NCI-H446 (cell line): ENCODE measurements around the gene IL17D.
"Not testable (repeated sequence)": the region's sequence is repeated elsewhere in the genome, so short reads cannot be mapped to it uniquely, and the experiment has no call there.

Source experiments
- DNase-seq, 2 experiments: peaks; one replicate each; lab custom pipeline; 2025; lab: John Stamatoyannopoulos, UW

Gene IL17D

DNA sequence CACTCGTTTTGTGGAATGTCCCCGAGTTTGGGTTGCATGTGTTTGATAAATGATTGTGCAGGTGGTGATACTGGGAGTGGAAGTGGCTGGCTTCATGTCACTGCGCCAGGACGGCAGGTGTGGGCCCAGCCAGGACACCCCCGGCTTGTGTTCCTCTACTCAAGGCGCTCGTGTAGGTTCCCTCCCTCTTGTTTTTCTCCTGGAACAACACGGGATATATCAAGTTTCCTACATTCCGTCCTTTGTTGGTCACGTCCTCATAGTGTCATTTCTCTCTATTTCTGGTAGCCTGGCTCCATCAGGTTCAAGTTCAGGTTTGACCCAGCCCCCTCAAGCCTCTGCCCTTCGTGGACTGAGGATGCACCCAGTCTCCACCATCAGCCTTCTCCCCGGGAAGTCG lies 16.3 kb downstream of the IL17D start:
- DNase-seq, result no peak

DNA sequence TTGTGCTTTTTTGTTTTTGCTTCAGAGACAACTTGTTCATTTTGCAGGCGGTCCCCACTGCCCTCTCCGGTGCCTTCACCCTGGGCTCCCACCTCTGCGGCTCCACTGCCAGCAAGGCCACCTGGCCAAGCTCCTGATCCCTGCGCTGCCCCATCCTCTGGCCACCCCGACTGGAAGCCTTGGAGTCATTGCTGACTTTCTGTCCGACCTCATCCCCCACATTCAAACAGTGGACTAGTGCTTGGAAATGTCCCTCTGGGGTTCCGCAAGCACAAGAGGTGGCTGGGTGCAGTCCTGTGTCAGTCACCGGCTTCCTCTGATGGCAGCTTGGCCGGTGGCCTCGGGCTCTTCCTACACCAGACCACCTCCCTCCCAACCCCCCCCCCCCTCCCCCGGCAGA lies 17.0 kb downstream of the IL17D start:
- DNase-seq, result no peak

DNA sequence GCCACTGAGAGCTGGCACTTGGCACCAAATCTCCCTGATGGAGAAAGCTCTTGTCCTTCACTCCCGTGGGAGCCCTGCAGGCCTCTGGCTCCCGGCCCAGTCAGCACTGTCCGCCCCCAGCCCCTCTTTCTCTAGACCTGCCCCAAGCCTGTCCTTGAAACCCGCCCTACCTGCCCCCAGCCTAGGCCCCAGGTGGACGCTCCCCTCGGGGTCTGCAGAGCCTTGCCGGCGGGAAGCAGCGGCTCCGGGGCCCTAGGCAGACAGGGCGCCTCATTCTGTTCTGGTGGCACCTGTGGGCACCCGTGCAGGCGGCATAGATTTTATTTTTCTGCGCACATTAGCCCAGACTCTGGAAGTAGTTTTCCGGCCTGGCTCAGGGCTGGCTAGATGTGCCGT lies 17.6 kb downstream of the IL17D start:
- DNase-seq, result no peak

DNA sequence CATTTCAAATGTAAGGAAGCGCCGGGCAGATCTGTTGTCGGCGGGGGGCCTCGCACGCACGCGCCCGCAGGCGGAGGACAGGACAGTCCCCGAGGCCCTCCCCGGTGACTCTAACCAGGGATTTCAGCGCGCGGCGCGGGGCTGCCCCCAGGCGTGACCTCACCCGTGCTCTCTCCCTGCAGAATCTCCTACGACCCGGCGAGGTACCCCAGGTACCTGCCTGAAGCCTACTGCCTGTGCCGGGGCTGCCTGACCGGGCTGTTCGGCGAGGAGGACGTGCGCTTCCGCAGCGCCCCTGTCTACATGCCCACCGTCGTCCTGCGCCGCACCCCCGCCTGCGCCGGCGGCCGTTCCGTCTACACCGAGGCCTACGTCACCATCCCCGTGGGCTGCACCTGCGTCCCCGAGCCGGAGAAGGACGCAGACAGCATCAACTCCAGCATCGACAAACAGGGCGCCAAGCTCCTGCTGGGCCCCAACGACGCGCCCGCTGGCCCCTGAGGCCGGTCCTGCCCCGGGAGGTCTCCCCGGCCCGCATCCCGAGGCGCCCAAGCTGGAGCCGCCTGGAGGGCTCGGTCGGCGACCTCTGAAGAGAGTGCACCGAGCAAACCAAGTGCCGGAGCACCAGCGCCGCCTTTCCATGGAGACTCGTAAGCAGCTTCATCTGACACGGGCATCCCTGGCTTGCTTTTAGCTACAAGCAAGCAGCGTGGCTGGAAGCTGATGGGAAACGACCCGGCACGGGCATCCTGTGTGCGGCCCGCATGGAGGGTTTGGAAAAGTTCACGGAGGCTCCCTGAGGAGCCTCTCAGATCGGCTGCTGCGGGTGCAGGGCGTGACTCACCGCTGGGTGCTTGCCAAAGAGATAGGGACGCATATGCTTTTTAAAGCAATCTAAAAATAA lies 18.2 kb downstream of the IL17D start:
- DNase-seq, result no peak

DNA sequence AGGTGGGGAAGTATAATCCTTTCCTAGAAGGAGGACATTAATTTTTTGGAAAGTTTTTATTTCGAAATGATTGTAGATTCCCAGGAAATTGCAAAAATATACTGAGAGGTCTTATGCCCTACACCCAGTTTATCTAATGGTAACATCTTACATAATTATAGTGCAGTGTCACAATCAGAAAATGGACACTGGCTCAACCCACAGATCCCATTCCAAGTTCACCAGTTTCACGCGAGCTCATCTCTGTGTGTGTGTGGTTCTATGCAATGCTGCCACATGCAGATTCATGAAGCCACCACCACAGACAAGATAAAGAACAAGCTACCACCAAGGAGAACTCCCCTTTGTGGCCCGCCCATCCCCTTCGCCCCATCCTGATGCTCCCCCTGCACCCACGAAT lies 24.4 kb downstream of the IL17D start:
- no peak for DNase-seq

DNA sequence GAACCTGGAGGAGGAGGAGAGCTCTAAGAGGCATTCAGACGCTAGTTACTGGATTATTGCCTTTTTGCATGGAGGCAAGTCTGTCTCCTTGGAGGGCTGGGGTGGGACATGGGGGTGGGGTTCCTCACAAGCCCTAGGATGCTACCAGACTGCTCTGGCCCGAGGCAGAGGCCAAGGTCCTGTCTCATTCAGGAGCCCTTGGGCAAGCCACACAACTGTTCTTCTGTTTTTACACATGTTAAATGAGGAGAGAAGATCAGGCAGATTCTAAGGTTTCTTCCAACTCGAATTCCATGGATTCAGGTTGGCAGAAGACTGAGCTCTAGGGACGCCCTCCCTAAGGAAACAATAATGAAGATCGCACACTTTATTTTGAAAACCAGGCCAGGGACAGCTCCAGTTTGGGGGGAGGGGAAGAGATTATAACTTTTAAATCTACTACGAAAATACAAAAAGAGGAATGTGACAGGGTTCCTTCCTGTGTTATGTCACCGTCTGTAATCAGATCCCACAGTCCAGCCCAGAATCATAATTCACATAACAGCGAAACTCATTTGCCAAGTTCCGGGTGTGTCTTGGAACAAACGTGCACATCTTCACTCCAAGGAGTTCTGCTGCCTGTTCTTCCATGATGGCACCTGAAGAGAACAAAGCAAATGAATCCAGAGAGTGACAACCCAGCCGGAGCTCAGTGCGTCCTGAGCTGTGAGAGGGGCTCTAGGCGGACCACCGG lies 25.2 kb downstream of the IL17D start:
- DNase-seq, result no peak

DNA sequence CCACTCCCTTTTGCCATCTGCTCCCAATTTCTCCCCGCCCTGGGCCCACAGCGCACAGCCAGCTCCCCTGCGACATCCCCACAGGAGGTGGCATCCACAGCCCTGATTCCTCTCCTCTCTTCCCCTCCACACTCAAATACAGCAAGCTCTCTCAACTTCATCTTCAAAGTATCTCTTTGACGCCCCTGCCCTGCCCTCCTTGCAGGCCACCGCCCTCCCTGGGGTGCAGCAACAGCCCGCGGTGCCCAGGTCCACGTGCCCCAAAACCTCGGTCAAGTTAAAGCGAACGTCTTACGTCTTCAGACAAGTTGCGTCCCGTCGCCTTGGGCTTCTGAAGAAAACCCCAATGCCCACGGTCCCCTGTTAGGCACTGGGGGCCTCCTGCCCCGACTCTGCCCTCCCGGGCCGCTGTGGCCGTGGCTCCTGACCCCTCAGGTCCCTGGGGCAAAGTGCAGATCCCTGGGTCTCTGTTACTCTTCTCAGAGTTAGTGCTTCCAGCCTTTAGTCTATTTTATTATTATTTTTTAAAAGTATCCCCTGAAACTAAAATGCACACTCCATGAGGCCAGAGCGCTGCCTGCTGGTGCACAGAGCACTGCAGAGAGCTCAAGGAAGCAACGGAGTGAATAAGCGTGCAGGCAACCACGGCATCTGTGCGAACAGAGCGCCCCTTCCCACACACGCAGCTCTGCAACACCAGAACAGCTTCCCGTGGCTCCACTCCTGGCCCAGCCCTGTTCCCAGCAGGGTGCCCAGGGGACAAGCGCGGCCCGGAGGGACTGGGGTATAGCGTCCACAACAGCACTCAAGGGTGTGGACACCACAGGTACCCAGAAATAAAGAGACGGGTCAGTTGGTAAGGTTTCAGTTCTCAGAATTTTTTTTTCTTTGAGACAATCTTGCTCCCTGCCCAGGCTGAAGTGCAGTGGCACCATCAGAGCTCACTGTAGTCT lies 26.4 kb downstream of the IL17D start:
- no peak for DNase-seq

DNA sequence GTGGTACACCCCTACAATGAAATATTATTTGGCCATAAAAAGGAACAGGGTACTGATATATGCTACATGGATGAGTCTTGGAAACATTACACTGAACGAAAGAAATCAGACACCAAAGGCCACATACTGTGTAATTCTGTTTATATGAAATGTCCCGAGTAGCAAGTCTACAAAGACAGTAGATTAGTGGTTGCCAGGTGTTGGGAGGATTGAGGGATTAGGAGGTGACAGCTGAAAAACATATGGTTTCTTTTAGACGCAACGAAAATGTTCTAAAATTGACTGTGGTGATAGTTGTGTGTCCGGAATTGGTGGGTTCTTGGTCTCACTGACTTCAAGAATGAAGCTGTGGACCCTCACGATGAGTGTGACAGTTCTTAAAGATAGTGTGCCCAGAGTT lies 35.1 kb downstream of the IL17D start:
- DNase-seq, result no peak

DNA sequence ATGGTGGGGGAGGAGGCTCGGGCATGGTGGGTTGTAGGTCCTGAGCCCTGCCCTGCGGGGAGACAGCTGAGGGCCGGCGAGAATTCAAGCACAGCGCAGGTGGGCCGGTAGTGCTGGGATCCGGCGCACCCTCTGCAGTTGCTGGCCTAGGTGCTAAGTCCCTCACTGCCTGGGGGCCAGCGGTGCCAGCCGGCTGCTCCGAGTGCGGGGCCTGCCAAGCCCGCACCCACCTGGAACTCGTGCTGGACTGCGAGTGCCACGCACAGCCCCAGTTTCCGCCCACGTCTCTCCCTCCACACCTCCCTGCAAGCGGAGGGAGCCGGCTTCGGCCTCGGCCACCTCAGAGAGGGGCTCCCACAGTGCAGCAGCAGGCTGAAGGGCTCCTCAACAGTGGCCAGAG lies 36.5 kb downstream of the IL17D start:
- no peak for DNase-seq

DNA sequence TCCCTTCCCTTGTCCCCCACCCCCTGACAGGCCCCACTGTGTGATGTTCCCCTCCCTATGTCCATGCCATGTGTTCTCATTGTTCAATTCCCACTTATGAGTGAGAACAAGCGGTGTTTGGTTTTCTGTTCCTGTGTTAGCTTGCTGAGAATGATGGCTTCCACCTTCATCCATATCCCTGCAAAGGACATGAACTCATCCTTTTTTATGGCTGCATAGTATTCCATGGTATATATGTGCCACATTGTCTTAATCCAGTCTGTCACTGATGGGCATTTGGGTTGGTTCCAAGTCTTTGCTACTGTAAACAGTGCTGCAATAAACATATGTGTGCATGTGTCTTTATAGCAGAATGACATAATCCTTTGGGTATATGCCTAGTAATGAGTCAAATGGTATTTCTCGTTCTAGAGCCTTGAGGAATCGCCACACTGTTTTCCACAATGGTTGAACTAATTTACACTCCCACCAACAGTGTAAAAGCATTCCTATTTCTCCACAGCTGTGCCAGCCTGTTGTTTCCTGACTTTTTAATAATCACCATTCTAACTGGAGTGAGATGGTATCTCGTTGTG lies 40.4 kb downstream of the IL17D start:
- not testable (repeated sequence) for DNase-seq

DNA sequence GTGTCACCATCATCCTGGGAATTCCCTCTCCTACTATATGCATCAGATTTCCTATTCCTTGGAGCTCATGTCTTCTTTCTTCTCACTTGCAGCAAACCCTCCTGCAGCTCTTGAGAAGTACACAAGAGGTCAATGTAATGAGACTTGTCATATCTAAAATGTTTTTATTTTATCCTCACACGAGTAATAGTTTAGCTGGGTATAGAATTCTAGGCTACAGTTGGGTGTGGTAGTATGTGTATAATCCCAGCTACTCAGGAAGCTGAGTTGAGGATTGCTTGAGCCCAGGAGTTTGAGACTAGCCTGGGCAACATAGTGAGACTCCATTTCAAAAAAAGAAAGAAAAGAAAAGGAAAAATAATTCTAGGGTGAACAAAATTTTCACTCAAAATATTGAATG lies 45.9 kb downstream of the IL17D start:
- DNase-seq, result no peak

DNA sequence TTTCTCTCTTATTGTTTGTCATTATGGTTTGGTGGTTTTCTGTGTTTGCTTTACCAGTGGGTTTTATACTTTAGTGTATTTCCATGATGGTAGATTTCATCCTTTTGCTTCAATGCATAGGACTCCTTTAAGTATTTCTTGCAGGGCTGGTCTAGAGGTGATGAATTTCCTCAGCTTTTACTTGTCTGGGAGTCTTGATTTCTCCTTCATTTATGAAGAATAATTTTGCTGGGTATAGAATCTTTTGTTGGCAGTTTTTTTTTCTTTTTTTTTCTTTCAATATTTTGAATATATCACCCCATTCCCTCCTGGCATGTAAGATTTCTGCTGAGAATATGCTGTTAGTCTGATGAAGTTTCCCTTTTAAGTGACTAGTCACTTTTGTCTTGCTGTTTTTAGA lies 50.5 kb downstream of the IL17D start:
- no peak for DNase-seq

DNA sequence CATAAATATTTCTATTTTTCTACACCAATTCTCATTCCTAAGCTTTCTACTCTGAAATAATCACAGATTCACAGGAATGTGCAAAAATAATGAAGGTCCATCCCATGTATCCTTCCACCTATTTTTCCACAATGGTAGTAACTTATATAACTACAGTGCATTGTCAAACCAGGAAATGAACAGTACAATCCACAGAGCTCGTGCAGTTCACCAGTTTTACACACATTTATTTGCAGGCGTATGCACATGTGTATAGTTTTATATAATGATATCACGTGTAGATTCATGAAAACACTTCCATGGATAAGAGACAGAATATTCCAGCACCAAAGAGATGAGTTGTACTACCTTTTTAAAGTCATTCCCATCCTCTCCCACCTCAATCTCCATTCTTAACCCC lies 57.4 kb downstream of the IL17D start:
- DNase-seq, result no peak

DNA sequence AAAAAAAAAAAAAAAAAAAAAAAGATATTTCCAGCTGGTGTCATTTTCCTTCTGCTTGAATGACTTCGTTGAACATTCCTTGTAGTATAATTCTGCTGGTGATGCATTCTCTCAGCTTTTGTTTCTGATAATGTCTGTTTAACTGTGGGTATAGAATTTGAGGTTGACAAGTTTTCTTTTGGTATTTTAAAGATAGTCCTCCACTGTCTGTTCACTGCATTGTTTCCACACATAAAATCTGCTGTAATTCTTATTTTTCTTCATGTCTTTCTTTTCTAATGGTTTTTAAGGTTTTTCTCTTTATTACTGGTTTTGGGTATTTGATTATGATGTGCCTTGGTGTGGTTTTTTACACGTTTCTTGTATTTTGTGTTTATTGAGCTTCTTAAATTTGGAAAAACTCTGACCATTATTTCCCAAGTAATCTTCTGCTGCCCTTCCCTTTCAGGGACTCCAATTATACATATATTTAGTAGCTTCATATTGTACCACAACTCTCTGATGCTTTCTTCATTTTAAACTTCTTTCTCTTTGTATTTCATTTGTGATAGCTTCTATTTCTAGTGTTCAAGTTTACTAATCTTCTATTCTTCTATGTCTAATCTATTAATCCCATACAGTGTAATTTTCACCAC lies 63.9 kb downstream of the IL17D start:
- DNase-seq, result no peak

DNA sequence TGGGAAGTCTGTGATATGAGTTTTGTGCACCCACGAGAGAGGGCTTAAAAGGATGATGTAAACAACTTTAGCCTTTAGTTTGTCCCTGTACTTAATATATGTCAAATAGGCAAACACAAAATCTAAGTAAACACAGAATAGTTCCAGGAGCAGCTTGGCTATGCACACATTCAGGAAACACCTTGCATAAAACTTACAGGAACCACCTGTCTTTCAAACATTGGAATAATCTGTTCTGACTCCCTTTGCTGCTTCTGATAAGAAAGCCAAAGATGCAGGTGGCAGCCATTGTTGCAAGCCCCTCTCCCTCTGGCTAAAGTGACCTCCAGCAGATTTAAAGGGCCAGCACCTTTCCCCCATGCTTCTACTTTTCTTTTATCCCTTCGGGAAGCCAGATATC lies 65.6 kb downstream of the IL17D start:
- DNase-seq, result no peak

DNA sequence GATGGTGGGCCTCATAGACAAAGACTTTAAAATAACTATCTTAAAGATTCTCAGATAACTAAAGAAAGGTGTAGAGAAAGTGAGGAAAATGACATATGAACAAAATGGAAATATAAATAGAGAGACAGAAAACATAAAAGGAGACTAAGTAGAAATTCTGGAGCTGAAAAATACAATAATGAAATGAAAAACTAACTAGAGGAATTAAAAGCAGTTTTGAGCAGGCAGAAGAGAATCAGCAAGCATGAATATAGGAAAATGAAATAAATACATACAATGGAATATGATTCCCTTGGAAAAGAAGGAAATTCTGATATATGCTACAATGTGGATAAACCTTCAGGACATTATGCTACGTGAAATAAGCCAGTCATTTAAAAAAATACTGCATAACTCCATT lies 66.3 kb downstream of the IL17D start:
- DNase-seq, result no peak
